ENCODE data around the gene CELF1.

Gene CELF1

GRCh38 chr11:47552566-47553405 is at the start of gene CELF1:
TSS of gene CELF1 (minus strand) at chr11:47553132. CDS start at chr11:47499523, 53,609 bp downstream.
- peak; percentile 92 for DNase-seq

- DNase-seq, result no peak
Measured at GRCh38 chr11:47599902-47600301, 47.0 kb upstream of the CELF1 start.

GRCh38 chr11:47595967-47596366 is 43.0 kb upstream of the CELF1 start:
- DNase-seq, result no peak

GRCh38 chr11:47595029-47595428 is 42.1 kb upstream of the CELF1 start:
- DNase-seq, result no peak

- no peak for DNase-seq
Measured at GRCh38 chr11:47593934-47594855, 41.3 kb upstream of the CELF1 start, which contains the start of gene C1QTNF4. TSS of gene C1QTNF4 (minus strand) at chr11:47594411. CDS start at chr11:47590810, 3,601 bp downstream.

- DNase-seq, result no peak
Measured at GRCh38 chr11:47593492-47593933, 40.6 kb upstream of the CELF1 start.

GRCh38 chr11:47592970-47593369 is 40.0 kb upstream of the CELF1 start:
- no peak for DNase-seq

- no peak for DNase-seq
Measured at GRCh38 chr11:47592251-47592650, 39.3 kb upstream of the CELF1 start.

- no peak for DNase-seq
Measured at GRCh38 chr11:47591764-47592163, 38.8 kb upstream of the CELF1 start.

- peak; percentile 52 for DNase-seq
Measured at GRCh38 chr11:47589977-47590861, 37.3 kb upstream of the CELF1 start.

GRCh38 chr11:47589584-47589976 is 36.6 kb upstream of the CELF1 start:
- DNase-seq, result peak; percentile 20

- DNase-seq, result no peak
Measured at GRCh38 chr11:47589118-47589517, 36.2 kb upstream of the CELF1 start.

- DNase-seq, result no peak
Measured at GRCh38 chr11:47587723-47588326, 34.9 kb upstream of the CELF1 start.

- no peak for DNase-seq
Measured at GRCh38 chr11:47587039-47587716, 34.2 kb upstream of the CELF1 start.

- DNase-seq, result no peak
Measured at GRCh38 chr11:47586098-47586855, 33.3 kb upstream of the CELF1 start, which contains the start of gene FAM180B. TSS of gene FAM180B (plus strand) at chr11:47586678. CDS start at chr11:47586769, 91 bp downstream.

GRCh38 chr11:47583844-47584243 is 30.9 kb upstream of the CELF1 start:
- DNase-seq, result no peak

- DNase-seq, result peak; percentile 88
Measured at GRCh38 chr11:47578524-47579494, 25.9 kb upstream of the CELF1 start, which contains the start of the genes KBTBD4 and NDUFS3. TSS of gene KBTBD4 (minus strand) at chr11:47578970. CDS start at chr11:47578951, 19 bp downstream. TSS of gene NDUFS3 (plus strand) at chr11:47579074. CDS start at chr11:47579092, 18 bp downstream.

GRCh38 chr11:47577460-47578041 is 24.6 kb upstream of the CELF1 start:
- DNase-seq, result no peak

- DNase-seq, result no peak
Measured at GRCh38 chr11:47573321-47573720, 20.4 kb upstream of the CELF1 start.

All from fibroblast of skin of right biceps (primary cell).